WTC11 (cell line): ENCODE results near the gene CACNA1A.

Experiments
- ATF1 ChIP-seq: sonication (generic); formaldehyde crosslinking; IDR thresholded peaks from 2 replicates; pipeline ENCODE4 v1.8.1; 2023; ENCODE audit warnings: mild to moderate bottlenecking, moderate library complexity, missing genetic modification reagents
- CBFB ChIP-seq: sonication (generic); formaldehyde crosslinking; IDR thresholded peaks from 2 replicates; pipeline ENCODE4 v1.8.1; 2022; ENCODE audit warnings: mild to moderate bottlenecking, low read depth, missing genetic modification reagents
- CREB1 ChIP-seq: sonication (generic); formaldehyde crosslinking; IDR thresholded peaks from 2 replicates; pipeline ENCODE4 v1.8.0; 2023; ENCODE audit warnings: mild to moderate bottlenecking, missing genetic modification reagents
- GTF2I ChIP-seq: fragments of 250-450 bp; sonication (Bioruptor Pico); conservative IDR thresholded peaks from 2 replicates; pipeline ENCODE4 v1.4.0; 2021; ENCODE audit warnings: mild to moderate bottlenecking
- JUN ChIP-seq: sonication (generic); formaldehyde crosslinking; IDR thresholded peaks from 2 replicates; pipeline ENCODE4 v1.8.0; 2023; ENCODE audit warnings: mild to moderate bottlenecking, missing genetic modification reagents
- KAT7 ChIP-seq: sonication (generic); formaldehyde crosslinking; IDR thresholded peaks from 2 replicates; pipeline ENCODE4 v1.8.1; 2023; ENCODE audit warnings: missing genetic modification reagents, mild to moderate bottlenecking, borderline replicate concordance
- NR1H2 ChIP-seq: sonication (generic); formaldehyde crosslinking; IDR thresholded peaks from 2 replicates; pipeline ENCODE4 v1.9.0; 2021; ENCODE audit warnings: mild to moderate bottlenecking, moderate library complexity, missing genetic modification reagents
- SMAD3 ChIP-seq: sonication (generic); formaldehyde crosslinking; IDR thresholded peaks from 2 replicates; pipeline ENCODE4 v1.8.0; 2022; ENCODE audit warnings: missing genetic modification reagents, mild to moderate bottlenecking, borderline replicate concordance
- TCF7 ChIP-seq: sonication (generic); formaldehyde crosslinking; IDR thresholded peaks from 2 replicates; pipeline ENCODE4 v1.8.0; 2022; ENCODE audit warnings: mild to moderate bottlenecking, low read depth, missing genetic modification reagents, moderate library complexity
- TEAD4 ChIP-seq: sonication (generic); formaldehyde crosslinking; IDR thresholded peaks from 2 replicates; pipeline ENCODE4 v1.8.0; 2022; ENCODE audit warnings: mild to moderate bottlenecking, missing genetic modification reagents
- ZNF138 ChIP-seq: sonication (generic); formaldehyde crosslinking; conservative IDR thresholded peaks from 2 replicates; pipeline ENCODE4 v1.8.1; 2022; ENCODE audit warnings: mild to moderate bottlenecking, moderate library complexity, missing genetic modification reagents
- ZNF232 ChIP-seq: sonication (generic); formaldehyde crosslinking; IDR thresholded peaks from 2 replicates; pipeline ENCODE4 v1.8.0; 2022; ENCODE audit warnings: mild to moderate bottlenecking, missing genetic modification reagents
- TF ChIP-seq, protein P1 (sequence below): fragments of 200-600 bp; IDR thresholded peaks from 2 replicates; pipeline ENCODE4 v1.8.0; 2022; ENCODE audit warnings: antibody characterized with exemption
- TF ChIP-seq, protein P2 (sequence below): sonication (generic); formaldehyde crosslinking; IDR thresholded peaks from 2 replicates; pipeline ENCODE4 v1.8.0; 2022; ENCODE audit warnings: mild to moderate bottlenecking, missing genetic modification reagents

DNA sequence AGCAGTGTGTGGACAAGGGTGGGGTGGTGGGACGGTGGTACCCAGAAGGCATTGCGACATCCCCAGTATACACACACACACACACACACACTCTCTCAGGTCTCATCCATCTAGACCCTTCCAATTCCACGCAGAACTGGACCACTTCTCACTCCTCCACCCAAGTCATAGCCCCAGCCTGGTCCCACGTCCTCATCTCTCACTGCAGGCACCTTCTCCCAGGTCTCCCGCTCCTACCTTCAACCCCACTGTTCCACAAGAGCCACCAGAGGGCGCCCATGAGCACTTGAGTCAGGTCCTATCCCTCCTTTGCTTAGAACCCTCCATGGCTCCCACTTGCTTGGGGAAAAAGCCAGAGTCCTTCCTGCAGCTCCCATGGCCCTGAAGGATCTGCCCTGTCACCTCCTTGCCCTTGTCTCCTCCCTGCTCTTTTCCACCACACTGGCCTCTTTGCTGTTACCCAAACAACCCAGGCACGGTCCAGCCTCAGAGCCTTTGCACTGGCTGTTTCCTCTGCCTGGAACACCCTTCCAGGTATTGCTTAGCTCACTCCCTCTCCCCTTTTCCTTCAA, 293.4 kb downstream of the CACNA1A start:
- TF ChIP-seq, protein P1, sequence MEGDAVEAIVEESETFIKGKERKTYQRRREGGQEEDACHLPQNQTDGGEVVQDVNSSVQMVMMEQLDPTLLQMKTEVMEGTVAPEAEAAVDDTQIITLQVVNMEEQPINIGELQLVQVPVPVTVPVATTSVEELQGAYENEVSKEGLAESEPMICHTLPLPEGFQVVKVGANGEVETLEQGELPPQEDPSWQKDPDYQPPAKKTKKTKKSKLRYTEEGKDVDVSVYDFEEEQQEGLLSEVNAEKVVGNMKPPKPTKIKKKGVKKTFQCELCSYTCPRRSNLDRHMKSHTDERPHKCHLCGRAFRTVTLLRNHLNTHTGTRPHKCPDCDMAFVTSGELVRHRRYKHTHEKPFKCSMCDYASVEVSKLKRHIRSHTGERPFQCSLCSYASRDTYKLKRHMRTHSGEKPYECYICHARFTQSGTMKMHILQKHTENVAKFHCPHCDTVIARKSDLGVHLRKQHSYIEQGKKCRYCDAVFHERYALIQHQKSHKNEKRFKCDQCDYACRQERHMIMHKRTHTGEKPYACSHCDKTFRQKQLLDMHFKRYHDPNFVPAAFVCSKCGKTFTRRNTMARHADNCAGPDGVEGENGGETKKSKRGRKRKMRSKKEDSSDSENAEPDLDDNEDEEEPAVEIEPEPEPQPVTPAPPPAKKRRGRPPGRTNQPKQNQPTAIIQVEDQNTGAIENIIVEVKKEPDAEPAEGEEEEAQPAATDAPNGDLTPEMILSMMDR: peak; percentile 80
- no peak for TF ChIP-seq TCF7 (CRISPR knock-in tag)
- TF ChIP-seq KAT7 (CRISPR knock-in tag): no peak
- no peak for TF ChIP-seq TEAD4 (CRISPR knock-in tag)
- TF ChIP-seq CREB1 (CRISPR knock-in tag): no peak
- TF ChIP-seq CBFB (CRISPR knock-in tag): no peak
- TF ChIP-seq ZNF138 (CRISPR knock-in tag): no peak
- TF ChIP-seq, protein P2, sequence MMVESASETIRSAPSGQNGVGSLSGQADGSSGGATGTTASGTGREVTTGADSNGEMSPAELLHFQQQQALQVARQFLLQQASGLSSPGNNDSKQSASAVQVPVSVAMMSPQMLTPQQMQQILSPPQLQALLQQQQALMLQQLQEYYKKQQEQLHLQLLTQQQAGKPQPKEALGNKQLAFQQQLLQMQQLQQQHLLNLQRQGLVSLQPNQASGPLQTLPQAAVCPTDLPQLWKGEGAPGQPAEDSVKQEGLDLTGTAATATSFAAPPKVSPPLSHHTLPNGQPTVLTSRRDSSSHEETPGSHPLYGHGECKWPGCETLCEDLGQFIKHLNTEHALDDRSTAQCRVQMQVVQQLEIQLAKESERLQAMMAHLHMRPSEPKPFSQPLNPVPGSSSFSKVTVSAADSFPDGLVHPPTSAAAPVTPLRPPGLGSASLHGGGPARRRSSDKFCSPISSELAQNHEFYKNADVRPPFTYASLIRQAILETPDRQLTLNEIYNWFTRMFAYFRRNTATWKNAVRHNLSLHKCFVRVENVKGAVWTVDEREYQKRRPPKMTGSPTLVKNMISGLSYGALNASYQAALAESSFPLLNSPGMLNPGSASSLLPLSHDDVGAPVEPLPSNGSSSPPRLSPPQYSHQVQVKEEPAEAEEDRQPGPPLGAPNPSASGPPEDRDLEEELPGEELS (CRISPR knock-in tag): 0 out of 2 replicates have a peak, but pooled peaks have one; percentile 38
- TF ChIP-seq ATF1: no peak
- TF ChIP-seq GTF2I (CRISPR knock-in tag): peak; percentile 97
- no peak for TF ChIP-seq ZNF232 (CRISPR knock-in tag)
- no peak for TF ChIP-seq SMAD3
- TF ChIP-seq JUN (CRISPR knock-in tag): no peak
- no peak for TF ChIP-seq NR1H2
